IPS-18c (cell line): Measurements from ENCODE around the gene GPR157.
"Not testable (repeated sequence)": the region's sequence is repeated elsewhere in the genome, so short reads cannot be mapped to it uniquely, and the experiment has no call there.

ENCODE experiments used
- H3K4me3 ChIP-seq: 2 replicates; pipeline ENCODE4 v1.7.0; 2013; ENCODE audit warnings: low read depth, mild to moderate bottlenecking, low read length, moderate library complexity; ENCODE audit not compliant: insufficient read depth
- H3K9me3 ChIP-seq: one replicate; pipeline ENCODE4 v1.6.1; 2013; ENCODE audit warnings: mild to moderate bottlenecking, low read length, moderate library complexity; ENCODE audit not compliant: control insufficient read depth, insufficient read depth

Gene GPR157

DNA sequence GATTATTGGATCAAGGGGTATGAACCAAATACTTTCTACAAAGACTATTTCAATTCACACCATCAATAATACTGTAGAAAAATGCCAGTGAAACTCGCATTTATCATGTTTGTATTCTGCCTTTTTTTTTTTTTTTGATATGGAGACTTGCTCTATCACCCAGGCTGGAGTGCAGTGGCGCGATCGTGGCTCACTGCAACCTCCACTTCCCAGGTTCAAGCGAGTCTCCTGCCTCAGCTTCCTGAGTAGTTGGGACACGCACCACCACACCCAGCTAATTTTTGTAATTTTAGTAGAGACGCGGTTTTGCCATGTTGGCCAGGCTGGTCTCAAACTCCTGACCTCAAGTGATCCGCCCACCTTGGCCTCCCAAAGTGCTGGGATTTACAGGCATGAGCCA, 3.1 kb downstream of the GPR157 start:
- not testable (repeated sequence) for H3K9me3 ChIP-seq, H3K4me3 ChIP-seq

DNA sequence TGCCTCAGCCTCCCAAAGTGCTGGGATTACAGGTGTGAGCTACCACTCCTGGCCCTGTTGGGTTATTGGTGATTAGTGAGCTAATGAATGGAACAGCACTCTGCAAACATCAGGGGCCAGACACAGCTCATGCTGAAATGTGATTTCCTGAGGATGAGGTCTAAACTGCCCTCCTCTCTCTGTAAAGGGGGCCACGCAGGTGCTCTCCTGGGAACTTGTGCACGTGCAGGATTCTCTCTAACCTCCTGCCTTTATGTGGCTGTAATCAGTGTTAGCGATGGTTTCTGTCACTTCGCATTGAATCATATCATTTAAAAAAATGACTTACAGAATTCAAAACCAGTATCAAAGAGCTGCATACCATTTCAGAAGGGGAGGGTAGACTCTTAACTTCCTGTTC, 3.6 kb downstream of the GPR157 start:
- Histone ChIP-seq H3K4me3 (no peak overlapping the region), H3K9me3 (no peaks in the 10 kb centered on the region)

DNA sequence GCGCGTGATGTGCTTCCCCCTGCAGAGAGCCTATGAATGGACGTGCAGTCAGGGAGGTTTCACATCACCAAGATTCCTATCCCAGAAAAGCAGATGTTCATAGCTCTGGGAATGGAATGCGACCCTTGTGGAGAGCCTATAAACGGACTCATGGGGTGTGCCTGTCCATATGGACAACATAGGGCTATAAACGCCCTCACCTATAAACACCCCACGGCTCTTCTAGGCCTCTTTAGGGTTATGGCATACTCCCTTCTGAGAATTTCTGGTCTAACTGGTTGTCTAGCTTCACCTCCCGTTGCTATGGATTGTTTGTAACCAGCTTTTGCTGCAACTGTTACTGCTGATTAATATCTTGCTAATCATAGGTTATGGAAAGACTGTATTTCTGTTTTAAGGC, 4.5 kb downstream of the GPR157 start:
- not testable (repeated sequence) for H3K4me3 ChIP-seq, H3K9me3 ChIP-seq

DNA sequence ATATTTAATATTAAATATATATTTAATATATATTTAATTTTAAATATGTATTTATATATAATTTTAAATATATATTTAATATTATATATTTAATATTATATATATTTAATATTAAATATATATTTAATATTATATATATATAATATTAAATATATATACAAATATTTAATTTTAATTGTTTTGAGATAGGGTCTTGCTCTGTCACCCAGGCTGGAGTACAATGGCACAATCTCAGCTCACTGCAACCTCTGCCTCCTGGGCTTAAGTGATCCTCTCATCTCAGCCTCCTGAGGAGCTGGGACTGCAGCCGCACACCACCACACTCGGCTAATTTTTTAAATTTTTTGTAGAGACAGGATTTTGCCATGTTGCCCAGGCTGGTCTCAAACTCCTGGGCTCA, 5.2 kb downstream of the GPR157 start:
- H3K4me3 ChIP-seq, H3K9me3 ChIP-seq: not testable (repeated sequence)

DNA sequence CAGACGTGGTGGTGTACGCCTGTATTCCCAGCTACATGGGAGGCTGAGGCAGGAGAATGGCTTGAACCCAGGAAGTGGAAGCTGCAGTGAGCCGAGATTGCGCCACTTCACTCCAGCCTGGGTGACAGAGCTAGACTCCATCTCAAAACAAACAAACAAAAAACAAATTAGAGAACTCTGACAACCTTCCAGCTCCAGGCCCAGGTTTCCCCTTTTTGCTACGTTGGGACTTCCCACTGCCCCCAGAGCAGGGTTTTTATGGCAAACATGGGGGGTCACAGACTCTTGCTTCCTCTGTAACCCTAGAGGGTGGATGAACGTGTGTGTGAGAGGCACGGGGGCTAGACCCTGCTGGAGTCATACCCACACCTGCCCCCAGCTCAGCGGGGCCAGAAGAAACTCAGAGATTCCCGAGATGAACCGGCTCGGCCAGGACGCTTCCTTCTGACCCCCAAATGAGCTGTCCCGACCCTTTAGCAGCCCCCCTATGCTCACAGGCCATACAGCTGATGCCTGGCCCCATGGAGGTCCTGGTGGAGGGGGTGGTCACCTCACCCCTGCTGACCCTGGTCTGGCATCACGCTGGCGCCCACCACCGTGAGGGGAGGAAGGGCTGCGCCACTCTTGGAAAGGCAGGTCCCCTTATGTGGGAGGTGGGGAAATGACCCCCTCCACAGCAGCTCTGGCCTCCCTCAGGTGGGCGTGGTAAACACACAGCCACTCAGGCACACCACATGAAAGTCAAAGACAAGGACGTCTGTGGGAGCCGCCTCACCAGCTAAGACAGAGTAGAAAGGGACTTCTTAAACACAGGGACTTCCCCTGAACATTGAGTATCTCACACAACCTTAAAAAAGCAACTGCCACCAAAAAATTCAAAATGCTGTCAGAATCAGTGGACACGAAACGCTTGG, 7.1 kb downstream of the GPR157 start:
- H3K4me3 ChIP-seq, result no peak overlapping the region
- no peaks in the 10 kb centered on the region for H3K9me3 ChIP-seq

DNA sequence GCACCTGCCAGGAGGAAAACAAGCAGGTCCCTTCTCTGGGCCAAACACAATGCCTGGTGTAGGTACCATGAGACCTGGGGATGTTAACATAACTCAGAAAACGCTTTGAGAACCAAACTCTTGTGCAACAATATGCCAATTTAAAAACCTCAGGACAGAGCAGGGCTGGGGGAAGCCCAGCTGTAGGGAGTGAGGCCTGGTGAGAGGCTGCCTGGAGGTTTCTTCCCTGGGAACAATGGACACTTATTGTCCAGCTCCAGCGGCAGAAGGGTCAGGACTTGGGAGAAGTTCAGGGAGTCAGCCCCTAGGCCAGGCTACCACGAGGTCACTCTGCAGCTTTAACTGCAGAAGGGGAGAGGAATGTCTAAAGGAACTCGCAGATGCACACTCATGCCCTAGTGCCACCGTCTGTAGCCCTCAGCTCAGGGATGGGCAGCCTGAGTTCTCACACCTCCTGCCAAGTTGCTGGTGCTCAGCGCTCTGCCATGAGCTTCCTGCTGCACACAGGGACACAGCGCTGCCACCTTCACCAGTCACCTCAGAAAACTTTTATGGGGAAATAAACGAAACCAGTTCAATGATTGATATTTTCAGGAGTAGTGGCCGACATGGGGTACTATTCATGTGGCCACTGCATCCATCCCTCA, 8.5 kb downstream of the GPR157 start:
- Histone ChIP-seq H3K9me3 (no peaks in the 10 kb centered on the region), H3K4me3 (no peak overlapping the region)

DNA sequence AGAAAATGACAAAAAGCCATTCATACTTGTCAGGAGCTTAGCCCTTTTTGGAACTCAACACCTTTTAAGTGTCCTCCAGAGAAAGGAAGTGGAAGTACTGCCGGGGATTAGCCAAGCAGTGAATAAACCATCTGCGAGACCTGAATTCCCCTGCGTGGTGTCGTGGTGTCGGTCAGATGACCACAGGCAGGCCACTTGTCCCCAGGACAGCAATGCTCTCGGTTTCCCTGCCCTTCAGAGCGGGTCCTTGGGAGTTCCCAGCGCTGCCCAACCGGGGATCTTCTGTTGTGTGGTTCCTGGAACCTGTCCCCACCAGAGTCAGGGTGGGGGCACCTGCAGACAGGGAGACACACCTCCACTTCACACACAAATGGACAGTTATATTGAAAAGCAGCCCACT, 9.2 kb downstream of the GPR157 start:
- H3K4me3 ChIP-seq, result no peak overlapping the region
- H3K9me3 ChIP-seq, result no peaks in the 10 kb centered on the region

DNA sequence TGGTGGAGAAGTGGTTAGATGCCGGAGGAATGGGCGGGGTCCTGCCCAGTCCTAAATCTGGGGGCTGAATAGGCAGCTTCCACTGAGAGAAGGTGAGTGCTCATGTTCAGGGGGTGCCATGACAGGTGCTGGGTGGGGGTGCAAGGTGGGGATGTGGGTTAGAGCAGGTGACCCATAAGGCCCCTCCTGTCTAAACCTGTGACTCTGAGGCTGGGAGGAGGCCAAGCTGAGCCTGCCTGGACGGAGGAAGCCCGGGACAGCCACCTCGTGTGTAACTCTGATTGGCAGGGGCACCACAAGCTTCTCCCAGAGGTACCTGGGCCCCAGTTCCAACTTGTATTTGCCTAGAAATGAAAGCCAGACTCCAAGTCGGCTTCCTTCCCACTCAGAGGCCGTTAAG, 10.7 kb downstream of the GPR157 start:
- no peak overlapping the region for H3K4me3 ChIP-seq
- H3K9me3 ChIP-seq, result no peaks in the 10 kb centered on the region

DNA sequence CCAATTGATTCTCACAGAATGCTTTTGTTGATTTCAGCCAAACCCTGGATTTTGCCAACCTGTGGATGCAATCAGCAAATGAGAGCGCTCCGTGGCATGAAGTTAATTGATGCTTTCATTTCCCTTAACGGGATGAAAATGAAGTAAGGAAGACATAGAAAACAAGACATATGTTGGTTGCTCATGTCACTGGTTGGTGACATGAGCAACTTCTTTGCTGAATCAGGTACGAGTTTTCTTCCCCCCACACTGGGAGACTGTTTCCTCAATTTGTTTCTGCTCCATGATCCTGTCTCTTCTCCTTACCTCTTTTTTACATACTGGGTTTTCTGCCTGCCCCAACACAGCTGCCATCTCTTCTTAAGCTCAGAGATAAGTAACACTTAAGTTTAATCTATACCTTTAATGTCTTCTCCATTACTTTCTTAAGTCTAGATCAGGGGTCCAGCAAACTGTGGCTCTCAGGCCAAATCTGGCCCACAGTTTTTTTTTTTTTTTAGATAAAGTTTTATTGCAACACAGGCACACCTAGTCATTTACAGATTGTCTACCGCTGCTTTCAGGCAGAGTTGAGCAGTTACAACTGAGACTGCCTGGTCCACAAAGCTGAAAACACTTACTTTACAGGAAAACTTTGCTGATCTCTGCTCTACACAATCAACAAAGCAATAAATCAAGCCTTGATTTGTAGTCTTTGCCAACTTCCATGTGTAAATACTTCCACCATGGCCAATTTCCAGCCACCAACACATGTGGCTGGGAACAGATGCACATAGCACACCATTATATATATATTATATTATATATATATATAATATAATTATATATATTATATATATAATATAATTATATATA, 13.3 kb downstream of the GPR157 start:
- no peaks in the 10 kb centered on the region for H3K9me3 ChIP-seq

DNA sequence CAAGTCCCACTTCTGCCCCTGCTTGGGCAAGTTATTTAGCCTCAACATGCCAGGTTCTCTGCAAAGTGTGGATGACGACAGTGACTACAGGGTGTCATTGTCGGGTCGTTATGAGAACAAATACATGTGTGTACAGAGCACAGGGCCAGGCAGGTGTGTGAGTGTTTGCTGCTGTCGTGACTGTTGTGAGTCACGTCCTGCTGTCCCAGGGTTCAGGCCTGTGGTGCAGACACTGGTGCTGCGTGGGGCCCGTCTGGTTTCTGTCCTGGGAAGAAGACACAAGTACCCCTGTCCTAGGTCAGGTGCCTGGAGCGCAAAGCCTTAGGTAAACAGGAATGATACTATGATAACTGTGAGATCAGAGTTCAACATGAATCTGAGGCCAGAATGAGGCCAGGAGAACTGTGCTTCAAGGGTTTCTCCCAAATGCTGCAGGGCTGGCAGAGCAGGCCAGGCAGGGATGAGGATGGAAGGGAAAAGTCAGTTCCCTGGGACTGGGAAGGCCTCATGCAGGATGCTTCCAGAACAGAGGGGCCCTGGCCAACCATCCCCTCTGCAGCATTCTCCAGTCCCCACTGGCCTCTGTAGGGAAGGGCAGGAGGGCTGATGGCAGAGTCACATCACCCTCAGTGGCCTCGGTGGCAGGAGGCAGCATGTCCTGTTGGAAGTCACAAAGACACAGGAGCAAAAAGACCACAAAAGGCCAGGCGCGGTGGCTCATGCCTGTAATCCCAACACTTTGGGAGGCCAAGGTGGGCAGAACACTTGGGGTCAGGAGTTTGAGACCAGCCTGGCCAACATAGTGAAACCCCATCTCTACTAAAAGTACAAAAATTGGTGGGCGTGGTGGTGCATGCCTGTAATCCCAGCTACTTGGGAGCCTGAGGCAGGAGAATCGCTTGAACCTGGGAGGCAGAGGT, 15.7 kb downstream of the GPR157 start:
- Histone ChIP-seq H3K4me3 (no peak overlapping the region), H3K9me3 (no peaks in the 10 kb centered on the region)

More for the DNA sequence above, 13.3 kb downstream of the GPR157 start:
- H3K4me3 ChIP-seq, result no peak overlapping the region

DNA sequence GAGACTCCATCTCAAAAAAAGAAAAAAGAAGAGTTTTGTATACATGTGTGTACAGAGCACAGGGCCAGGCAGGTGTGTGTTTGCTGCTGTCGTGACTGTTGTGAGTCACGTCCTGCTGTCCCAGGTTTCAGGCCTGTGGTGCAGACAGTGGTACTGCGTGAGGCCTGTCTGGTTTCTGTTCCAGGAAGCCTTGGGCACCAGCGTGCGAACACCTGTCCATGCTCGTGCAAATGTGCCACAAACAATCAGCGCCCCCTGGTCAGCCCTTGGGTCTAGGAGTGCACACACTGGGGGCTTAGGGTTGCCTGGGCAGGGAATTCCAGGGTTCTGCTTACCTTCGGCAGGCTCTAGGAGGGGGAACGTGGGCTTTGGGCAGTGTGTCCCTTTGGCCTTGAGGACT, 16.9 kb downstream of the GPR157 start:
- Histone ChIP-seq H3K9me3 (no peaks in the 10 kb centered on the region), H3K4me3 (no peak overlapping the region)

DNA sequence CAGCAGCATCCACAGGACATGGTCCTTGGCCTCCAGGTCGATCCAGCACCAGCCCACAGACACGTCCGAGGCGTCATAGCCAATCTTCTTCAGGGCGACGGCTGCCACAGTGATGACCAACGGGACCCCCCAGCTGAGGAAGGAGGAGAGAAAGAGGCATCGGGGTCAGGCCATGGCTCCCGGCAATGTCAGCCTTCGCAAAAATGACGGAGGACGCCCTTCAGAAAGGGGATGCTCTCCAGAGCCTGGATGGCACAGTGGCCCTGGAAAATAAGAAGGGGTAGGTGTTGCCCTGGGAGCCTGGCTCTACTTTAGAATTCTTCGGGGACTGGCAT, 17.6 kb downstream of the GPR157 start:
- Histone ChIP-seq H3K4me3 (no peak overlapping the region), H3K9me3 (no peaks in the 10 kb centered on the region)

DNA sequence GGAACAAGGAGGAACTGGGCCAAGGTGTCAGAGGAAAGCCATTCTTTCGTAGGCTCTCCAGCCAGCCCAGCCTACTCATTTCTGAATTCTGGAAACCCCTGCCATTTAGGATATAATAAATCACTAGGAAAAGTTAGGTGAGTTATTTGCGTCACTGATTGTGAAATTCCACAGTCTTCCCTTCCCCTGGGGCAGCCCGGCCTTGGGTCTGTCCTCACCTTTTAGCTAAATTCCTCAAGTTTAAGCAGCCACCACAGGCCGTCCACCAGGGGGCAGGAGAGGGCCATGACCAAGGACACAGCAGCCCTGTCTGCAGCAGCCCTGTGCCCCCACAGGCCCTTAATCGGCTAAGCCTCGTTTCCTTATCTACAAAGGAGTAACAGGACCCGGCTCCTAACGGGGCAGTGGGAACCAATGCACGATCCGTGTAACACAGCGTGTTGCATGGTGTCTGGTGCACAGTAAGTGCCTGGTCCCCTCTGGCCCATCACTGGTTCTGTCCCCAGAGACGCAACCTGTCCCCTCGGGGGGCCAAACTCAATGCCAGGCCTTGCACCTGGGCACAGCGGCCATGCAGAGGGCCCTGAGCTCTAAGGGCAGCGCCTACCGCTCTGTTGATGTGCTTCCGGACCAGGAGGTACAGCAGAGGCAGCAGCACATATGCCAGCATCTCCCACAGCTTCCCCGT, 18.1 kb downstream of the GPR157 start:
- no peak overlapping the region for H3K4me3 ChIP-seq
- H3K9me3 ChIP-seq, result no peaks in the 10 kb centered on the region

DNA sequence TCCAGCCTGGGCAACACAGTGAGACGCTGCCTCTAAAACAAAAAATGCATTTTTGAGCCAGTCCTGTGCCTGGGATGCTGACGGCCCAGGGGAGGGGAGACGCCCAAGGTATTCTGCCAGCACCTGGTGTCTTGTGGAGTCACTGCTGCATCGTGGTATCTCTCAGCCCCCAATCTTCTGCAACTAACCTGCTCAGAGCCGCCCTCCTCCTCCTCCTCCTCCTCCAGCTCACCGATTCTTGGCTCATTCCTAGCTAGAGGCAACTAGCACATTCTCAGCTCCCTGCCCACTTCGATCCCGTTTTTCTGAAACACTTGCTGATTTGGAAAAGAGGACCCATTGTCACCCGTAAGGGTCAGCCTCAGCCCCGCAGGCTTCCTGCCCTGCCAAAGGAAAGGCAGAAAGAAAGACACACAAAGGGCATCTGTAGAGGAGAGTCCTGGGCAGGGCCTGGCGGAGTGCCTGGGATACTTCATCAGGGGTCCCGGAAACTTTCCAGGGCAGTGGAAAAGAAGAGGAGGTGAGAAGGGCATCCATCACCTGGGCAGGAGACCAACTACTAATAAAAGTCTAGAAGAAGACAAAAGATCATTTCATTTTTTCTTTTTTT, 20.7 kb downstream of the GPR157 start:
- Histone ChIP-seq H3K9me3 (no peaks in the 10 kb centered on the region), H3K4me3 (no peak overlapping the region)

DNA sequence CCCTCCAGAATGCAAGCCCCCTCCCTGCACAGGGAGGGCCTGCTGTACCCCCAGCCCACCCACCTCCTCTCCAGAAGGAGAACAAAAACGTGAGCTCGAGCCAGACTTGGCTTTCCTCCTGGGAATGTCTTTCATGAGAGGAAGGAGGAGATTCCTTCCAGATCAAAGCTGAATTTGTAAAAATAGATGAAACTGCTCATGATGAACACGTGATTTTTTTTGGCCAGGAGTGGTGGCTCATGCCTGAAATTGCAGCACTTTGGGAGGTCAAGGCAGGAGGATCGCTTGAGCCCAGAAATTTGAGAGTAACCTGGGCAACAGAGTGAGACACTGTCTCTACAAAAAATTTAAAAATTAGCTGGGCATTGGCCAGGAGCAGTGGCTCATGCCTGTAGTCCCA, 21.8 kb downstream of the GPR157 start:
- H3K4me3 ChIP-seq, result no peak overlapping the region

DNA sequence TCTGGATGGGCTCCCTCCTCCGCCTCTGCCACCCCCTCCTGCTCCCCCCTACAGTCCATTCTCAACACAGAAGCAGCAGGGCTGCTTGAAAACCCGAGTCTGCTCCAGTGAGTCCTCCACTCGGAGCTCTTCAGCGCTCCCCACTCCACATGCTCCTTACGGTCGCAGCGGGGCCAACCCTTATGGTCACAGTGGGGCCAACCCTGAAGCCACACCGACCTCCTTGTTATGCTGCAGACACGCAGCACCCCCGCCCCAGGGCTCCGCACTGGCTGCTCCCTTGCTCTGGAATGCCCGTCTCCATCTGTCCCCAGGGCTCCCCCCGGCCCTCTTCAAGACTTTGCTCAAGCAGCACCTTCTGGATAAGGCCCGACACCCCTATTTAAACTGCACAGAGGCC, 22.6 kb downstream of the GPR157 start:
- Histone ChIP-seq H3K4me3 (no peak overlapping the region), H3K9me3 (no peaks in the 10 kb centered on the region)

More for the DNA sequence above, 21.8 kb downstream of the GPR157 start:
- no peaks in the 10 kb centered on the region for H3K9me3 ChIP-seq
